IMR-90 (cell line): ENCODE results near the gene AGAP2.

ENCODE experiments used
- CEBPB ChIP-seq: IDR thresholded peaks from 2 replicates; pipeline ENCODE4 v1.6.1; 2012; ENCODE audit warnings: low read depth, low read length, improper control_type of control experiment
- FOS ChIP-seq: fragments of 150-350 bp; IDR thresholded peaks from 2 replicates; pipeline ENCODE4 v1.6.1; 2016; ENCODE audit warnings: low read depth, low read length
- POLR2A ChIP-seq: IDR thresholded peaks from 2 replicates; pipeline ENCODE4 v1.6.1; 2012; ENCODE audit warnings: mild to moderate bottlenecking, low read depth, low read length
- RAD21 ChIP-seq: IDR thresholded peaks from 2 replicates; pipeline ENCODE4 v1.6.1; 2012; ENCODE audit warnings: low read length, improper control_type of control experiment
- RCOR1 ChIP-seq: IDR thresholded peaks from 2 replicates; pipeline ENCODE4 v1.6.1; 2012; ENCODE audit warnings: mild to moderate bottlenecking, low read length, improper control_type of control experiment; ENCODE audit not compliant: insufficient replicate concordance
- TF ChIP-seq, protein P1 (sequence below): conservative IDR thresholded peaks from 2 replicates; pipeline ENCODE4 v1.5.1; 2012; ENCODE audit warnings: mild to moderate bottlenecking, low read depth, low read length, improper control_type of control experiment
- TF ChIP-seq, protein P2 (sequence below): fragments of 150-350 bp; IDR thresholded peaks from 2 replicates; pipeline ENCODE4 v1.6.1; 2016; ENCODE audit warnings: low read depth, mild to moderate bottlenecking, low read length, moderate library complexity, borderline replicate concordance

DNA sequence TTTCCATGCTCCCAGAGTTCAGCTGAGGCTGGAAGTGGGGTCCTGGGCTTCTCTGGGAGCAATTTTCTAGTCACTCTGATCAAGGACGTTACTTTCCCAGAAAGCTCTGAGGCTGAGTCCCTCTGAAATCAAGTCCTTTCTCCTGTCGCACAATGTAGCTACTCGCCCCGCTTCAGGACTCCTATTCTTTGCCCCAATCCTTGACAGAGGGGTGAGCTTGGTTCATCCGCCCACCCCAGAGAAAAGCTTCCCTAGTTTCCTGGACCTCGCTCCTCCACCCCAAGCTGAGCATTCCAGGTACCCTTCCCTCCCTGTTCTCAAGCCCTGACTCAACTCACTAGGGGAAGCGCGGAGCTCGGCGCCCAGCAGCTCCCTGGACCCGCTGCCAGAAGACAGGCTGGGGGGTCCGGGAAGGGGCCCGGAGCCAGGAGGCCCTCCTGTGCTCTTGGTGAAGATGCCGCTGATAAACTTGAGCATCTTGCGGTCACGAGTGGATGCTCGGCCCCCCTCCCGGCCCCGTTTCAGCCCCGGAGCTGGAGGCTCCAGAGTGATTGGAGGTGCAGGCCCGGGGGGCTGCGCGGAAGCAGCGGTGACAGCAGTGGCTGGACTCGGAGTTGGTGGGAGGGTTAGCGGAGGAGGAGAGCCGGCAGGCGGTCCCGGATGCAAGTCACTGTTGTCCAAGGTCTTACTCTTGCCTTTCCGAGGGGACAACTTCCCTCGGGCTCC is 1.6 kb downstream of the AGAP2 start:
- TF ChIP-seq, protein P1, sequence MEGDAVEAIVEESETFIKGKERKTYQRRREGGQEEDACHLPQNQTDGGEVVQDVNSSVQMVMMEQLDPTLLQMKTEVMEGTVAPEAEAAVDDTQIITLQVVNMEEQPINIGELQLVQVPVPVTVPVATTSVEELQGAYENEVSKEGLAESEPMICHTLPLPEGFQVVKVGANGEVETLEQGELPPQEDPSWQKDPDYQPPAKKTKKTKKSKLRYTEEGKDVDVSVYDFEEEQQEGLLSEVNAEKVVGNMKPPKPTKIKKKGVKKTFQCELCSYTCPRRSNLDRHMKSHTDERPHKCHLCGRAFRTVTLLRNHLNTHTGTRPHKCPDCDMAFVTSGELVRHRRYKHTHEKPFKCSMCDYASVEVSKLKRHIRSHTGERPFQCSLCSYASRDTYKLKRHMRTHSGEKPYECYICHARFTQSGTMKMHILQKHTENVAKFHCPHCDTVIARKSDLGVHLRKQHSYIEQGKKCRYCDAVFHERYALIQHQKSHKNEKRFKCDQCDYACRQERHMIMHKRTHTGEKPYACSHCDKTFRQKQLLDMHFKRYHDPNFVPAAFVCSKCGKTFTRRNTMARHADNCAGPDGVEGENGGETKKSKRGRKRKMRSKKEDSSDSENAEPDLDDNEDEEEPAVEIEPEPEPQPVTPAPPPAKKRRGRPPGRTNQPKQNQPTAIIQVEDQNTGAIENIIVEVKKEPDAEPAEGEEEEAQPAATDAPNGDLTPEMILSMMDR = no peak
- no peak for TF ChIP-seq POLR2A
- TF ChIP-seq CEBPB = no peak
- TF ChIP-seq, protein P2, sequence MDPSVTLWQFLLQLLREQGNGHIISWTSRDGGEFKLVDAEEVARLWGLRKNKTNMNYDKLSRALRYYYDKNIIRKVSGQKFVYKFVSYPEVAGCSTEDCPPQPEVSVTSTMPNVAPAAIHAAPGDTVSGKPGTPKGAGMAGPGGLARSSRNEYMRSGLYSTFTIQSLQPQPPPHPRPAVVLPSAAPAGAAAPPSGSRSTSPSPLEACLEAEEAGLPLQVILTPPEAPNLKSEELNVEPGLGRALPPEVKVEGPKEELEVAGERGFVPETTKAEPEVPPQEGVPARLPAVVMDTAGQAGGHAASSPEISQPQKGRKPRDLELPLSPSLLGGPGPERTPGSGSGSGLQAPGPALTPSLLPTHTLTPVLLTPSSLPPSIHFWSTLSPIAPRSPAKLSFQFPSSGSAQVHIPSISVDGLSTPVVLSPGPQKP = no peak
- no peak for TF ChIP-seq RCOR1
- no peak for TF ChIP-seq RAD21
- no peak for TF ChIP-seq FOS
